Coronary artery (tissue), 2 donors: Measurements from ENCODE around the gene ECEL1.

Experiments used
- DNase-seq: peaks from one replicate; pipeline ENCODE4 v3.0.0-alpha.2; 2017; ENCODE audit warnings: low spot score
- H3K27ac ChIP-seq, 2 donors: fragments of 200-600 bp; sonication (generic); one replicate each; pipeline ENCODE4 v1.5.1; 2016 to 2019
- H3K4me3 ChIP-seq: fragments of 200-600 bp; sonication (generic); 2 replicates; pipeline ENCODE4 v1.5.1; 2016; ENCODE audit warnings: mild to moderate bottlenecking, moderate library complexity
- CTCF ChIP-seq: fragments of 200-600 bp; sonication (generic); IDR thresholded peaks from one replicate; pipeline ENCODE4 v1.5.1; 2019; ENCODE audit warnings: antibody characterized with exemption

Gene ECEL1

DNA sequence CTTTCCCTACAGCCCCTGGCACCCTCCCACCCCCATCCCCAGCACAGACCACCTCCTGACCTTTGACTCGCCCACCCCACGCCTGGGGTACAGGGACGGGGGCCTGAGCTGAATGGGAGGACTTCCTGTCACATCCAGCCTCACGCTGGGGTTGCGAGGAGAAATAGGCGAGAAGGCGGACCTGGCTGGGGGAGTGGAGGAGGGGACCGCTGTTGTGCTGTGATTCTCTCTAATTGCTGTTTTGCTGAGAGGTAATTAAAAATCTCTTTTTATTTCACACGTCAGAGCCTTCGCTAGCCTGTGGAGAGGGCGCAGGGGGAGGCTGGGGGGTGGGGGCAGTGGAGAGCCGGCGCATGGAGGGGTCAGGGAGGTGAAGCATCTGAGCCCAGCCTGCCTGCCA is 9.7 kb upstream of the ECEL1 start:
- no peak for TF ChIP-seq CTCF
- H3K4me3 ChIP-seq, result no peak overlapping the region
- no peak for DNase-seq
- H3K27ac ChIP-seq, result no peak overlapping the region

GRCh38 chr2:232496501-232497270 is 9.1 kb upstream of the ECEL1 start:
- TF ChIP-seq CTCF, result no peak
- Histone ChIP-seq H3K27ac (no peak overlapping the region), H3K4me3 (no peak overlapping the region)
- no peak for DNase-seq

DNA sequence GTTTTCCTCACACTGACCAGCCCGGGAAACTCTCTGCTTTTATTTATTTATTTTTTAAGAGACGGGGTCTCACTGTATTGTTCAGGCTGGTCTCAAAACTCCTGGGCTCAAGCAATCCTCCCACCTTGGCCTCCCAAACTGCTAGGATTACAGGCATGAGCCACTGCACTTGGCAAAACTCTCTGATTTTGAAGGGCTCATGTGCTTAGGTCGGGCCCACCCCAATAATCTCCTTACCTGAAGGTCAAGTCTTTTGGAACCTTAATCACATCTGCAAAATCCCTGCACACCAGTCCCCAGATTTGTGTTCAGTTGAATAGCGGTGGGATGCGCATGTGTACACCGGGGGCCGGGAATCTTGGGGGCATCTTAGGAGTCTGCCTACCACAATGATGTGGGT is 7.7 kb upstream of the ECEL1 start:
- no peak for DNase-seq
- H3K27ac ChIP-seq, result no peak overlapping the region
- H3K4me3 ChIP-seq, result no peak overlapping the region
- TF ChIP-seq CTCF, result no peak

DNA sequence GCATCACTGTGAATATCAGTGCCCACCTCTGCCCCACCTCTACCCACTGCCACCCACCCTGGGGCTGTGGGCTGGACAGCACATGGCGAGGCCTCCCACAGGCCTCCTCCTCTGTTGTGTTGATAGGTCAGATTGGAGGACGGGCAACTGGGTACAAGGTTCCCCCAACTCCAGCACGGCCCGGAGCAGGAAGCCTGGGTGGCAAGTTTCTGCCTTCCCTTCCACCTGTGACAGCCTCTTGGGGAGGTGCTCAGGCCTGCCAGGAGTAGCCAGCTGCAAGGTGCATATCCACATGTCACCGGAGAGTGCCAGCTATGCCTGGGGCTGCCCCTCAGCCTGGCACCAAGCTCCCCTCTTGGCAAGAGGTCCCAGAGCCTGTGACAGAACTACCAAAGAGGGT is 6.9 kb upstream of the ECEL1 start:
- TF ChIP-seq CTCF, result no peak
- DNase-seq, result no peak
- no peak overlapping the region for H3K4me3 ChIP-seq
- H3K27ac ChIP-seq, result no peak overlapping the region

DNA sequence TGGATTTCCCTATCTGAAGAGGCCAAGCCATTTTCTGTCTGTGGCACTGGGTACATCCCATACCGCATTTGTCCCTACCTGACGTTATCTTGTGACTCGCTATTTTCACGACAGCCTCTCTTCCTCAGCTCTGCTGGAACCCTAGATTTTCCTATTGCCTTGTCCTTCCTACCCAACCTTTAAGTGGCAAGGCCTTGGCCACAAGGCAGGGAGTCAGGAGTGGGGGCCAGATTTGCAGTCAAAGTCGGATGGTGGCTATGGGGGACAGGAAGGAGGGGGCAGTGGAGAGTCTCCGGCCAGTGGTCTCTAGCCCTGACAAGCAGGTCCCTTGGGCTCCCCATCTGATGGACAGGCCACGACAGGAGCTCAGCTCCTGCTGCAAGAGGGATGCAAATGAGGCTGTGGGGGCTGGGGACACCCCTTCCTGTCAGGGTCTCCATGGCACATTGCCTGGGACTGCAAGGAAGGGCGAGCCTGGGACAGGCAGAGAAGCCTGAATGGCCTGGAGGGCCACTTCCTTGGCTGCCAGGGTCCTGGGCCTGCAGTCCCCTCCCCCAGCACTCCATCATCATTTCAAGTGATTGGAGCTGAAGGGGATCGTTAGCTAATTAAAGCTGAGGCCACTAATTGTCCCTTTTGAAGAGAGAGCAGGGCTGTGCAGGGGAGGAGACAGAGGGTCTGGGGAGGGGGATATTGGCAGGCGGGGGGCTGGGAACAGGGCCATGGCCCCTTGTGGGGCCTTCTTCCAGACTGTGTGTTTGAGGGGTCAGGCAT is 6.3 kb upstream of the ECEL1 start:
- no peak for DNase-seq
- no peak overlapping the region for H3K4me3 ChIP-seq
- H3K27ac ChIP-seq, result no peak overlapping the region
- TF ChIP-seq CTCF, result no peak

GRCh38 chr2:232492963-232493700 is 5.5 kb upstream of the ECEL1 start:
- no peak for TF ChIP-seq CTCF
- no peak for DNase-seq
- Histone ChIP-seq H3K4me3 (no peak overlapping the region), H3K27ac (no peak overlapping the region)
